ENCODE data around the gene PIK3CD.

Gene PIK3CD

DNA sequence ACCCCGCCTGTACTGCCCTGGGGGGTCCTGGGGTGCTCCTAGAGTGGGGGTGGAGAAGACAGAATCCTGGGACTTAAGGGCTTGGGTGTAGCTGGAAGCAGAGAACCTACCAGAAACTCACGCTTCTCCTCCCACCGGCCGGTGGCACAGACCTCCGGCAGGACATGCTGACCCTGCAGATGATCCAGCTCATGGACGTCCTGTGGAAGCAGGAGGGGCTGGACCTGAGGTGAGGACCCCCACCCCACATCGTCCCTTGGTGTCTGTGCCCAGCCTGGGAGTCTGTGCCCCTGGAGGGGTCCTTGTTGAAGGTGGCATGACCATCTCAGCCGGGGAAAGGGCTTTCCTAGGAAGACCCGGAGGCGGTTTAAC lies 70.8 kb downstream of the PIK3CD start:
- H3K4me3 Mint-ChIP-seq = no peak overlapping the region
- DNase-seq (ENCODE audit: low spot score in 2 of 2) = no peak
- no peaks in the 10 kb centered on the region for H3K27me3 Mint-ChIP-seq
- peaks cover 75% of the 10 kb centered on the region for H3K36me3 Mint-ChIP-seq (ENCODE audit: insufficient read depth)
- no peak for ATAC-seq (replicated peaks; ENCODE audit: extremely low read depth, poor library complexity, severe bottlenecking)
- H3K9me3 Mint-ChIP-seq = no peaks in the 10 kb centered on the region
- peak overlapping the region; percentile 16 for H3K27ac Mint-ChIP-seq (ENCODE audit: low read depth)
- H3K4me1 Mint-ChIP-seq = peaks cover 18% of the 10 kb centered on the region

DNA sequence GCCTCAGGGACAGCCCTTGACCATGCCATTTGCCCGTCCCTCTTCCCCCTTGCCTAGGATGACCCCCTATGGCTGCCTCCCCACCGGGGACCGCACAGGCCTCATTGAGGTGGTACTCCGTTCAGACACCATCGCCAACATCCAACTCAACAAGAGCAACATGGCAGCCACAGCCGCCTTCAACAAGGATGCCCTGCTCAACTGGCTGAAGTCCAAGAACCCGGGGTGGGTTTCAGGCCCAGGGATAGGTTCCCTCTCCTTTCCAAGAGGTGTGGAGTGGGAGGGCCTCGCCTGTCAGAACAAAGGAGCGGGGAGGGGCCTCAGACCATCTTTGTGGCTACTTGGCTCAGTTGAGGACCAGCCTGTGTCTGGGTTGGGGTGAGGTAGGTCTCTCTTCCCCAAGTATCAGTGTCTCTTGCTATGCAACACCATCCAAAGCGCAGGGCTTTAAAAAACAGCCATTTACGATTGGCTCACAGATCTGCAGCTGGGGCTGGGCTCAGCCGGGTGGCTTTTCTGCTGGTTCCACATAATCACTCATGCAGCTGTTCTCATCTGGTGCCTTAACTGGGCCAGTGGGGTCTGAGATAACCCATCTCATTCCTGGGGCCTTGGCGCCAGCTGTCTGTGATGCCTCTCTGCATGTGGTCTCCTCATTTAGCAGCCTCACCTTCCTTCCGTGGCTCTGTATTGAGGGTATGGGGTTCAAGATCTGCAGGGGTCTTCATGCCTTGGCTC lies 71.7 kb downstream of the PIK3CD start:
- DNase-seq (ENCODE audit: low spot score in 2 of 2) (no peak), ATAC-seq (replicated peaks; ENCODE audit: extremely low read depth, poor library complexity, severe bottlenecking) (no peak)
- Mint-ChIP-seq H3K27me3 (no peaks in the 10 kb centered on the region), H3K9me3 (no peaks in the 10 kb centered on the region), H3K36me3 (ENCODE audit: insufficient read depth) (peaks cover 75% of the 10 kb centered on the region), H3K4me1 (peaks cover 13% of the 10 kb centered on the region), H3K27ac (ENCODE audit: low read depth) (no peak overlapping the region), H3K4me3 (no peak overlapping the region)

DNA sequence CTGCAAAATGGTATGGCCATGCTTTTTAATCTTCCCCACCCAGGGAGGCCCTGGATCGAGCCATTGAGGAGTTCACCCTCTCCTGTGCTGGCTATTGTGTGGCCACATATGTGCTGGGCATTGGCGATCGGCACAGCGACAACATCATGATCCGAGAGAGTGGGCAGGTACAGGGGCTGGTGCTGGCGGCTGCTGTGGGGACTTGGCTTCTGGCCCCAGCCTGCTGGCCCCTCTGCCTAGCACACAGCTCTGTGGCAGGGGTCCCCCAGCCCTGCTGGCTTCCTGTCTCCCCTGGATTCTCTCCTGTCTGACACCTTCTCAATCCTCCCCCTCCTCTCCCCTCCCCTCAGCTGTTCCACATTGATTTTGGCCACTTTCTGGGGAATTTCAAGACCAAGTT lies 72.4 kb downstream of the PIK3CD start:
- no peak overlapping the region for H3K27ac Mint-ChIP-seq (ENCODE audit: low read depth)
- H3K36me3 Mint-ChIP-seq (ENCODE audit: insufficient read depth) = peaks cover 79% of the 10 kb centered on the region
- no peaks in the 10 kb centered on the region for H3K9me3 Mint-ChIP-seq
- ATAC-seq (replicated peaks; ENCODE audit: extremely low read depth, poor library complexity, severe bottlenecking) (no peak), DNase-seq (ENCODE audit: low spot score in 2 of 2) (no peak)
- H3K4me3 Mint-ChIP-seq = no peak overlapping the region
- no peaks in the 10 kb centered on the region for H3K27me3 Mint-ChIP-seq
- H3K4me1 Mint-ChIP-seq = peaks cover 19% of the 10 kb centered on the region

GRCh38 chr1:9724706-9725476 lies 73.4 kb downstream of the PIK3CD start:
- peaks cover 76% of the 10 kb centered on the region for H3K36me3 Mint-ChIP-seq (ENCODE audit: insufficient read depth)
- peak overlapping the region; percentile 82 for H3K27ac Mint-ChIP-seq (ENCODE audit: low read depth)
- H3K9me3 Mint-ChIP-seq = no peaks in the 10 kb centered on the region
- ATAC-seq (replicated peaks; ENCODE audit: extremely low read depth, poor library complexity, severe bottlenecking) (peak; percentile 44), DNase-seq (ENCODE audit: low spot score in 2 of 2) (peak; percentile 55)
- H3K4me3 Mint-ChIP-seq = no peak overlapping the region
- H3K27me3 Mint-ChIP-seq = no peaks in the 10 kb centered on the region
- H3K4me1 Mint-ChIP-seq = peaks cover 24% of the 10 kb centered on the region

- ATAC-seq (replicated peaks; ENCODE audit: extremely low read depth, poor library complexity, severe bottlenecking) (no peak), DNase-seq (ENCODE audit: low spot score in 2 of 2) (no peak)
- H3K27me3 Mint-ChIP-seq = no peaks in the 10 kb centered on the region
- no peaks in the 10 kb centered on the region for H3K9me3 Mint-ChIP-seq
- H3K4me3 Mint-ChIP-seq = no peak overlapping the region
- no peak overlapping the region for H3K27ac Mint-ChIP-seq (ENCODE audit: low read depth)
- H3K36me3 Mint-ChIP-seq (ENCODE audit: insufficient read depth) = peaks cover 80% of the 10 kb centered on the region
- H3K4me1 Mint-ChIP-seq = peaks cover 30% of the 10 kb centered on the region
Measured at GRCh38 chr1:9726406-9726805, 74.9 kb downstream of the PIK3CD start.

DNA sequence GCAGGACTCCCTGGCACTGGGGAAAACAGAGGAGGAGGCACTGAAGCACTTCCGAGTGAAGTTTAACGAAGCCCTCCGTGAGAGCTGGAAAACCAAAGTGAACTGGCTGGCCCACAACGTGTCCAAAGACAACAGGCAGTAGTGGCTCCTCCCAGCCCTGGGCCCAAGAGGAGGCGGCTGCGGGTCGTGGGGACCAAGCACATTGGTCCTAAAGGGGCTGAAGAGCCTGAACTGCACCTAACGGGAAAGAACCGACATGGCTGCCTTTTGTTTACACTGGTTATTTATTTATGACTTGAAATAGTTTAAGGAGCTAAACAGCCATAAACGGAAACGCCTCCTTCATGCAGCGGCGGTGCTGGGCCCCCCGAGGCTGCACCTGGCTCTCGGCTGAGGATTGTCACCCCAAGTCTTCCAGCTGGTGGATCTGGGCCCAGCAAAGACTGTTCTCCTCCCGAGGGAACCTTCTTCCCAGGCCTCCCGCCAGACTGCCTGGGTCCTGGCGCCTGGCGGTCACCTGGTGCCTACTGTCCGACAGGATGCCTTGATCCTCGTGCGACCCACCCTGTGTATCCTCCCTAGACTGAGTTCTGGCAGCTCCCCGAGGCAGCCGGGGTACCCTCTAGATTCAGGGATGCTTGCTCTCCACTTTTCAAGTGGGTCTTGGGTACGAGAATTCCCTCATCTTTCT lies 75.5 kb downstream of the PIK3CD start:
- H3K36me3 Mint-ChIP-seq (ENCODE audit: insufficient read depth) = peaks cover 80% of the 10 kb centered on the region
- H3K4me1 Mint-ChIP-seq = peaks cover 36% of the 10 kb centered on the region
- H3K27ac Mint-ChIP-seq (ENCODE audit: low read depth) = peak overlapping the region; percentile 19
- no peak overlapping the region for H3K4me3 Mint-ChIP-seq
- no peaks in the 10 kb centered on the region for H3K27me3 Mint-ChIP-seq
- H3K9me3 Mint-ChIP-seq = no peaks in the 10 kb centered on the region
- DNase-seq (ENCODE audit: low spot score in 2 of 2) = no peak
- ATAC-seq (replicated peaks; ENCODE audit: extremely low read depth, poor library complexity, severe bottlenecking) = no peak

- Mint-ChIP-seq H3K9me3 (no peaks in the 10 kb centered on the region), H3K27me3 (no peaks in the 10 kb centered on the region), H3K4me3 (peak overlapping the region; percentile 74), H3K36me3 (ENCODE audit: insufficient read depth) (peaks cover 79% of the 10 kb centered on the region), H3K4me1 (peaks cover 48% of the 10 kb centered on the region), H3K27ac (ENCODE audit: low read depth) (peak overlapping the region; percentile 95)
- no peak for DNase-seq (ENCODE audit: low spot score in 2 of 2)
- ATAC-seq (replicated peaks; ENCODE audit: extremely low read depth, poor library complexity, severe bottlenecking) = peak; percentile 61
Measured at GRCh38 chr1:9728451-9729295, 77.1 kb downstream of the PIK3CD start.

DNA sequence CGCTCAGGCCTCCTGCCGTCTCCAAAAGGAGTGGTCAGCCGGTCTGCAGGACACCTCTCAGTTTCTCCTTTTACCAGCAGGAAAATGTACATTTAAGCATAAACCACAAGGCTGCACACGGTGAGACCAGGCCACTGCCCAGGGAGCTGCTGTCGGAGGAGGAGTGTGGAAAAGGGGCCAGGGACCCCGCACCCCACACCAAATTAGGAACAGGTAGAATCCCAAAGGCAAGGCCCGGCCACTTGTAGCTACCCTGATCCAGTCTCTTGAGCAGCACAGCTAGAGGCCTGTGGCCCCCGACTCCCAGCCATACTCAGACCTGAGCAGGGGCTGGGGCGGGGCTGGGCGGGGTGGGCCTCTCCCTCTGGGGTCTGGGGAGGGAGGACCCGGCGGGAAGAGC lies 78.0 kb downstream of the PIK3CD start:
- Mint-ChIP-seq H3K4me3 (peak overlapping the region; percentile 74), H3K4me1 (peaks cover 52% of the 10 kb centered on the region), H3K27me3 (no peaks in the 10 kb centered on the region), H3K27ac (ENCODE audit: low read depth) (peak overlapping the region; percentile 95), H3K36me3 (ENCODE audit: insufficient read depth) (peaks cover 79% of the 10 kb centered on the region), H3K9me3 (no peaks in the 10 kb centered on the region)
- no peak for DNase-seq (ENCODE audit: low spot score in 2 of 2)
- no peak for ATAC-seq (replicated peaks; ENCODE audit: extremely low read depth, poor library complexity, severe bottlenecking)

DNA sequence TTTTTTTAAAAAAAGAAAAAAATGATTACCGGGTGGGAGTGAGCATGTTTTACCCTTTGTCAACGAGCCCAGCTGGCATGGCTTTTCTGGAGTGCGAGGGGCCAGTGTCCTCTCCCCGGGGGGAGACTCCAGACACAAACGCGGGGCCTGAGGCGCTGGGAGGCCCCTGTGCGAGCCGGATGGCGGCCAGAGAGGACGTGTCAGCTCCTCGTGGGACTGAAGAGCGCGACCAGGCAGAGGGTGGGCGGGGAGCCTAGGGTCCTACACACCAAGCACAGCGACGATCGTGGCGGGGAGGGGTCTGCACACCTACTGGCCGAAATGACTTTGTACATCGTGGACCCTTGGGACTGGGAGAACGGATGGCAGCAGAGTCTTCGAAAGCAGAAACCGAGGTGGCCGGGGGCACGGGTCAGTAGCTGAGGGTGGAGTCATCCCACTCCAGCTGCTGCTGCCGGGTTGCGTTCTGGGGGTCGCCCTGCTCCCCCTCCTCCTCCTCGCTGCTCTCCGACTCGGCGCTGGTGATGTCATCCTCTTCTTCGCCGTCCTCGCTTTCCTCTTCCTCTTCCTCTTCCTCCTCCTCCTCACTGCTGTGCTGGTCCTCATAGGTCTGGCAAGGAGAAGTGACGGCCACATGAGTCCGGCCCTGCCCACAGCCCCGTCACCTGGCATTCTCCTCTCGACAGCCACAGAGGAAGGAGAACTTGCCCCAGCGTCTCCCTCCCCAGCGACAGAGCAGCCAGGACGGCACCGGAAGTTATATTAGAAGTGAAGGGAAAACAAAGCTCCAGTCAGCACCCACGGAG lies 78.8 kb downstream of the PIK3CD start:
- ATAC-seq (replicated peaks; ENCODE audit: extremely low read depth, poor library complexity, severe bottlenecking) = no peak
- Mint-ChIP-seq H3K27ac (ENCODE audit: low read depth) (peak overlapping the region; percentile 91), H3K4me1 (peaks cover 47% of the 10 kb centered on the region), H3K36me3 (ENCODE audit: insufficient read depth) (peaks cover 74% of the 10 kb centered on the region), H3K4me3 (peak overlapping the region; percentile 46), H3K27me3 (no peaks in the 10 kb centered on the region), H3K9me3 (no peaks in the 10 kb centered on the region)
- DNase-seq (ENCODE audit: low spot score in 2 of 2) = no peak

GRCh38 chr1:9731051-9731537 lies 79.6 kb downstream of the PIK3CD start:
- Mint-ChIP-seq H3K9me3 (no peaks in the 10 kb centered on the region), H3K36me3 (ENCODE audit: insufficient read depth) (peaks cover 75% of the 10 kb centered on the region), H3K4me1 (peaks cover 47% of the 10 kb centered on the region), H3K4me3 (peak overlapping the region; percentile 46), H3K27me3 (no peaks in the 10 kb centered on the region), H3K27ac (ENCODE audit: low read depth) (peak overlapping the region; percentile 91)
- ATAC-seq (replicated peaks; ENCODE audit: extremely low read depth, poor library complexity, severe bottlenecking) (no peak), DNase-seq (ENCODE audit: low spot score in 2 of 2) (no peak)

DNA sequence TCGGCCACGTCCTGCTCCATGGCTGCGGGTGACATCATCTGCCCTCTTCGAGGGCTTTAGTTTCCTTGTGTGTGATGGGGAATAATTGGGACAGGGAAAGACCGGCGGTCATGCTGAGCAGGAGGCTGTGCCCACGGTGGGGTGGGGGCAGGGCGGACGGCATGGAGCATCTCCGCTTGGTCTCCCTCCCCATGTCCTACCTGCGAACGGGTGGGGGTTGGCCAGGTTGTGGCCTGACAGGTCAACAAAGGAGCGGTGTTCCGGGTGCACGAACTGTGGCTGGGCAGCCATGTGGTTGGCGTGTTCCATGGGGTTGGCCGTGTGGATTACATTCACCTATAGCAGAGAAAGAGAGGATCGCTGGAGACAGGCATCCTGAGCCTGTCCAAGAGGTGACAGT lies 80.0 kb downstream of the PIK3CD start:
- Mint-ChIP-seq H3K4me1 (peaks cover 47% of the 10 kb centered on the region), H3K36me3 (ENCODE audit: insufficient read depth) (peaks cover 77% of the 10 kb centered on the region), H3K4me3 (peak overlapping the region; percentile 30), H3K27me3 (no peaks in the 10 kb centered on the region), H3K27ac (ENCODE audit: low read depth) (peak overlapping the region; percentile 91), H3K9me3 (no peaks in the 10 kb centered on the region)
- ATAC-seq (replicated peaks; ENCODE audit: extremely low read depth, poor library complexity, severe bottlenecking) (no peak), DNase-seq (ENCODE audit: low spot score in 2 of 2) (no peak)
